ENCODE measurements around the gene OR4L1. TPM values are rescaled to one million over a fixed set of nuclear protein-coding genes. Genes with fewer than 3 reads are reported as not detected.
"Not testable (repeated sequence)": the region's sequence is repeated elsewhere in the genome, so short reads cannot be mapped to it uniquely, and the experiment has no call there.

OR4L1 gene
- total and polyA plus RNA-seq, 2 donors: not detected

DNA sequence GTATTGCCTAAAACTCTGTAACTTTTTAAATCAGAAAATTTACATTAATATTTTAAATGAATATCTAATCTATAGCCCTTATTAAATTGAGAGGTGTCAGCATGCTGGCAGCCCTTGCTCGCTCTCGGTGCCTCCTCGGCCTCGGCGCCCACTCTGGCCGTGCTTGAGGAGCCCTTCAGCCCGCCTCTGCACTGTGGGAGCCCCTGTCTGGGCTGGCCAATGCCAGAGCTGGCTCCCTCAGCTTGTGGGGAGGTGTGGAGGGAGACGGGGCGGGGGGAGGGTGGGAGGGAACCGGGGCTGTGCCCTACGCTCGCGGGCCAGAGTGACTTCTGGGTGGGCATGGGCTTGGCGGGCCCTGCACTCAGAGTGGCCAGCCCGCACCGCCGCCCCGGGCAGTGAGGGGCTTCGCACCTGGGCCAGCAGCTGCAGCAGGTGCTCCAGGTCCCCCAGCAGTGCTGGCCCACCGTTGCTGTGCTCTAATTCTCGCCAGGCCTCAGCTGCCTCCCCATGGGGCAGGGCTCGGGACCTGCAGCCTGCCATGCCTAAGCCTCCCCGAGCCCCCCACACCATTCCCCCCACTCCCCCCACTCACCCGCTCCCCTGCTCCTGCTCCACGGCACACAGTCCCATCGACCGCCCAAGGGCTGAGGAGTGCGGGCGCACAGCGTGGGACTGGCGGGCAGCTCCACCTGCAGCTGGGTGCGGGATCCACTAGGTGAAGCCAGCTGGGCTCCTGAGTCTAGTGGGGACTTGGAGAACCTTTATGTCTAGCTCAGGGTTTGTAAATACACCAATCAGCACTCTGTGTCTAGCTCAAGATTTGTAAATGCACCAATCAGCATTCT is 39.3 kb downstream of the OR4L1 start:
- WGBS: 95% methylated on average over 32 of the region's 32 CpGs
- DNase-seq (ENCODE audit: low read depth in 6 of 9, low spot score in 9 of 9); H3K27ac ChIP-seq (ENCODE audit: low read depth in 1 of 2, low read length in 1 of 2); H3K4me1 ChIP-seq (ENCODE audit: control insufficient read depth in 2 of 2, insufficient read depth in 2 of 2, low read length in 2 of 2); H3K36me3 ChIP-seq (ENCODE audit: control insufficient read depth in 2 of 2, insufficient read depth in 2 of 2, low read length in 1 of 2); H3K4me3 ChIP-seq (ENCODE audit: low read length in 2 of 2); H3K9me3 ChIP-seq (ENCODE audit: control insufficient read depth in 2 of 2, insufficient read depth in 1 of 2, low read length in 1 of 2); H3K27me3 ChIP-seq (ENCODE audit: control insufficient read depth in 2 of 2, insufficient read depth in 1 of 2, low read length in 1 of 2): not testable (repeated sequence)

- Histone ChIP-seq H3K4me1 (ENCODE audit: control insufficient read depth in 2 of 2, insufficient read depth in 2 of 2, low read length in 2 of 2) (no peaks in the 10 kb centered on the region), H3K27me3 (ENCODE audit: control insufficient read depth in 2 of 2, insufficient read depth in 1 of 2, low read length in 1 of 2) (no peaks in the 10 kb centered on the region), H3K9me3 (ENCODE audit: control insufficient read depth in 2 of 2, insufficient read depth in 1 of 2, low read length in 1 of 2) (no peaks in the 10 kb centered on the region), H3K4me3 (ENCODE audit: low read length in 2 of 2) (no peak within 1 kb of the TSS), H3K36me3 (ENCODE audit: control insufficient read depth in 2 of 2, insufficient read depth in 2 of 2, low read length in 1 of 2) (no peaks in the 10 kb centered on the region), H3K27ac (ENCODE audit: low read depth in 1 of 2, low read length in 1 of 2) (no peak within 1 kb of the TSS)
- DNase-seq (ENCODE audit: low read depth in 6 of 9, low spot score in 9 of 9): no peak
- WGBS: 73% methylated on average over 3 of the region's 3 CpGs
Measured at GRCh38 chr14:20110438-20110837, 50.6 kb downstream of the OR4L1 start, which contains the start of gene OR4K17. Gene OR4K17 (plus strand): TSS chr14:20110739. CDS start chr14:20117500, 6,761 bp downstream.

Other genes with a start within 250 kb of the OR4L1 start
- gene OR4K2, start 184.9 kb upstream of the OR4L1 start, total RNA-seq: not detected
- under 0.01 TPM for gene OR4K2, start 184.9 kb upstream of the OR4L1 start, polyA plus RNA-seq
- not detected for gene OR4K5, start 139.4 kb upstream of the OR4L1 start, total RNA-seq
- gene OR4K5, start 139.4 kb upstream of the OR4L1 start, polyA plus RNA-seq: not detected
- gene OR4K1, start 129.1 kb upstream of the OR4L1 start, total RNA-seq: not detected
- 0.02 TPM for gene OR4K1, start 129.1 kb upstream of the OR4L1 start, polyA plus RNA-seq
- not detected for gene OR4K15, start 84.5 kb upstream of the OR4L1 start, total RNA-seq
- gene OR4K15, start 84.5 kb upstream of the OR4L1 start, polyA plus RNA-seq: not detected
- not detected for gene OR4Q2, start 57.9 kb upstream of the OR4L1 start, total RNA-seq
- not detected for gene OR4Q2, start 57.9 kb upstream of the OR4L1 start, polyA plus RNA-seq
- not detected for gene OR4K14, start 40.7 kb upstream of the OR4L1 start, total RNA-seq
- not detected for gene OR4K14, start 40.7 kb upstream of the OR4L1 start, polyA plus RNA-seq
- gene OR4K13, start 24.0 kb upstream of the OR4L1 start, total RNA-seq: not detected
- gene OR4K13, start 24.0 kb upstream of the OR4L1 start, polyA plus RNA-seq: not detected
- not detected for gene OR4K17, start 50.7 kb downstream of the OR4L1 start, total RNA-seq
- under 0.01 TPM for gene OR4K17, start 50.7 kb downstream of the OR4L1 start, polyA plus RNA-seq
- gene OR4N5, start 78.8 kb downstream of the OR4L1 start, total RNA-seq: not detected
- gene OR4N5, start 78.8 kb downstream of the OR4L1 start, polyA plus RNA-seq: under 0.01 TPM
- not detected for gene OR11G2, start 130.9 kb downstream of the OR4L1 start, total RNA-seq
- not detected for gene OR11G2, start 130.9 kb downstream of the OR4L1 start, polyA plus RNA-seq
- not detected for gene OR11H6, start 163.7 kb downstream of the OR4L1 start, total RNA-seq
- not detected for gene OR11H6, start 163.7 kb downstream of the OR4L1 start, polyA plus RNA-seq
- gene OR11H7, start 168.9 kb downstream of the OR4L1 start, total RNA-seq: not detected
- not detected for gene OR11H7, start 168.9 kb downstream of the OR4L1 start, polyA plus RNA-seq
- gene OR11H4, start 179.2 kb downstream of the OR4L1 start, total RNA-seq: not detected
- not detected for gene OR11H4, start 179.2 kb downstream of the OR4L1 start, polyA plus RNA-seq
- 15.7 TPM for gene TTC5, start 245.9 kb downstream of the OR4L1 start, total RNA-seq
- 7.2 TPM for gene TTC5, start 245.9 kb downstream of the OR4L1 start, polyA plus RNA-seq